ENCODE data around the gene CALD1.

DNA sequence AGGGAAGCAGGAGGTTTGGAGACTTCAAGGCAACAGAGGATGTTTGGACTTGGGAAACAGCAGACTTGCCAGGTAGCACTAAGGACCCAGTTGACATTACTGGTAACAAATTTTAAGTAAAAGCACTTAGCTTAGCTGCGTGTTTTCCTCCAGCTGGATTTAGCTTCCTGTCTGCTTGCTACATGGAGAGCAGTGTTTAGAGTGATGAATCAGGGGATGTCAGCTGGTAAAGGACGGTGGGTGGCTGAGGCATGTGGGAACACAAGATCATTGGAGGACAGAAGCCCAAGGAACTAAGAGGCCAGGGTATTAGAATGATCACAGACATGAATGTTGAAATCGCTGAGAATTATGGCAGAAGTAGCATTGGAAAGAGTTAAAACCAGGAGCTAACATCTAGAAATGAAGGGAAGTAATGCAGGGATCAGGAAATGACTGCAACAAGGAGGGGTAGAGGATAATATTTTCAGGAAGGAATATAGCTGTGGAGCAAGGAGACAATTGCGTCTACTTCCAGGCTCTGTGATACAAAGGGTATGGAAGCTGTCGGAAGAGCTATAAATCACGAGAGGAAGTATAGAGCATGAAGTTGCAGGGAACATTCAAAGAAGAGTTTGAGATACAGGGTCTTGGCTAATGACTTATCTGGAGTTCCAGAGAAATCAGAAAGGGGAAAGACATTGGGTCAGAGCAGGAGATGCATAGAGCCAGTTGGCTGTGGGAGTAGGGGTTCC lies 34.4 kb downstream of the CALD1 start:
- TF ChIP-seq, protein P1, sequence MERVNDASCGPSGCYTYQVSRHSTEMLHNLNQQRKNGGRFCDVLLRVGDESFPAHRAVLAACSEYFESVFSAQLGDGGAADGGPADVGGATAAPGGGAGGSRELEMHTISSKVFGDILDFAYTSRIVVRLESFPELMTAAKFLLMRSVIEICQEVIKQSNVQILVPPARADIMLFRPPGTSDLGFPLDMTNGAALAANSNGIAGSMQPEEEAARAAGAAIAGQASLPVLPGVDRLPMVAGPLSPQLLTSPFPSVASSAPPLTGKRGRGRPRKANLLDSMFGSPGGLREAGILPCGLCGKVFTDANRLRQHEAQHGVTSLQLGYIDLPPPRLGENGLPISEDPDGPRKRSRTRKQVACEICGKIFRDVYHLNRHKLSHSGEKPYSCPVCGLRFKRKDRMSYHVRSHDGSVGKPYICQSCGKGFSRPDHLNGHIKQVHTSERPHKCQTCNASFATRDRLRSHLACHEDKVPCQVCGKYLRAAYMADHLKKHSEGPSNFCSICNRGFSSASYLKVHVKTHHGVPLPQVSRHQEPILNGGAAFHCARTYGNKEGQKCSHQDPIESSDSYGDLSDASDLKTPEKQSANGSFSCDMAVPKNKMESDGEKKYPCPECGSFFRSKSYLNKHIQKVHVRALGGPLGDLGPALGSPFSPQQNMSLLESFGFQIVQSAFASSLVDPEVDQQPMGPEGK (CRISPR knock-in tag; IDR thresholded peaks at IDR 0.05; ENCODE audit: borderline replicate concordance) = no peak
- TF ChIP-seq TCF4 (CRISPR knock-in tag; IDR thresholded peaks at IDR 0.05; ENCODE audit: borderline replicate concordance) = no peak
- TF ChIP-seq BACH2 (CRISPR knock-in tag; IDR thresholded peaks at IDR 0.05; ENCODE audit: borderline replicate concordance) = no peak

Measured in SK-N-SH treated with all-trans-retinoic acid at 6 μM for 48 hours (cell line).